ENCODE data around the gene VMP1. TPM values are rescaled to one million over a fixed set of nuclear protein-coding genes. Genes with fewer than 3 reads are reported as not detected.
"Not testable (repeated sequence)": the region's sequence is repeated elsewhere in the genome, so short reads cannot be mapped to it uniquely, and the experiment has no call there.

The VMP1 gene
- total RNA-seq, 1 experiment from 2014 or later = 236 TPM

DNA sequence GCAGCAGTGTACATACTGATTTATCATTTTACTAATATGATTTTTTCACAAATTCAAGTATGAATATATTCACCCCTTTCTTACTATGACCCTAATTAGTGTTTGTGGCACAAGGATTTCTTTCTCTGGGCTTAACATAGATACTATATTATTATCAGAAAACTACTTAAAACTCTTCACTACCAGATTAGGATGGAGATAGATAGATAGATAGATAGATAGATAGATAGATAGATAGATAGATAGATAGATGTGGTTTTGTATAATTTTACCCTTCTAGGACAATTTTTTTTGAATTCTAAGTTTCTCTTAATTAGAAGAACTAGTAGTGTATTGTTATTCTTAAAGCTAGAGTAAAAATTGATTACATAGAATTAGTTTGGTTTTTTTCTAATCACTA is 49.6 kb downstream of the VMP1 start:
- peaks cover 17% of the 10 kb centered on the region for H3K36me3 ChIP-seq (ENCODE audit: low read depth)
- H3F3A ChIP-seq (ENCODE audit: insufficient read depth, low read depth) = peaks cover 76% of the 10 kb centered on the region
- H3K4me2 ChIP-seq = peak overlapping the region; percentile 88
- H3K27ac ChIP-seq = peak overlapping the region; percentile 99
- H4K20me1 ChIP-seq (ENCODE audit: insufficient read depth) = no peaks in the 10 kb centered on the region
- H3K27me3 ChIP-seq (ENCODE audit: insufficient read depth, low read depth) = no peaks in the 10 kb centered on the region
- BruUV-seq (replicated peaks) = no TSS peak
- H2AFZ ChIP-seq = no peak overlapping the region
- DNase-seq = no peak
- no peaks in the 10 kb centered on the region; the same call in none of the 2 replicates for H3K9me3 ChIP-seq (ENCODE audit: insufficient read depth, low read depth)
- CTCF ChIA-PET = no interaction called here
- peaks cover 77% of the 10 kb centered on the region for H3K4me1 ChIP-seq (replicated peaks; ENCODE audit: insufficient read depth)
- intact Hi-C loops (cut with micrococcal nuclease; ENCODE audit: unreplicated experiment) = no loop called here
- peak overlapping the region; percentile 41 for H3K4me3 ChIP-seq
- H3K9me2 ChIP-seq (ENCODE audit: insufficient read depth) = no peaks in the 10 kb centered on the region
- TF ChIP-seq EZH2 (IDR thresholded peaks at IDR 0.05; ENCODE audit: low read depth) = no peak
- TF ChIP-seq, protein P1, sequence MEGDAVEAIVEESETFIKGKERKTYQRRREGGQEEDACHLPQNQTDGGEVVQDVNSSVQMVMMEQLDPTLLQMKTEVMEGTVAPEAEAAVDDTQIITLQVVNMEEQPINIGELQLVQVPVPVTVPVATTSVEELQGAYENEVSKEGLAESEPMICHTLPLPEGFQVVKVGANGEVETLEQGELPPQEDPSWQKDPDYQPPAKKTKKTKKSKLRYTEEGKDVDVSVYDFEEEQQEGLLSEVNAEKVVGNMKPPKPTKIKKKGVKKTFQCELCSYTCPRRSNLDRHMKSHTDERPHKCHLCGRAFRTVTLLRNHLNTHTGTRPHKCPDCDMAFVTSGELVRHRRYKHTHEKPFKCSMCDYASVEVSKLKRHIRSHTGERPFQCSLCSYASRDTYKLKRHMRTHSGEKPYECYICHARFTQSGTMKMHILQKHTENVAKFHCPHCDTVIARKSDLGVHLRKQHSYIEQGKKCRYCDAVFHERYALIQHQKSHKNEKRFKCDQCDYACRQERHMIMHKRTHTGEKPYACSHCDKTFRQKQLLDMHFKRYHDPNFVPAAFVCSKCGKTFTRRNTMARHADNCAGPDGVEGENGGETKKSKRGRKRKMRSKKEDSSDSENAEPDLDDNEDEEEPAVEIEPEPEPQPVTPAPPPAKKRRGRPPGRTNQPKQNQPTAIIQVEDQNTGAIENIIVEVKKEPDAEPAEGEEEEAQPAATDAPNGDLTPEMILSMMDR (conservative IDR thresholded peaks at IDR 0.05) = no peak
- peaks cover 63% of the 10 kb centered on the region for H3K79me2 ChIP-seq (ENCODE audit: low read depth)
- POLR2A ChIA-PET (ENCODE audit: unreplicated experiment) = interaction anchor here (0.7 to 0.8 kb wide), 2 partner anchors 26 to 88 kb away, joined by 6 read pairs; no protein-coding TSS in a partner anchor

DNA sequence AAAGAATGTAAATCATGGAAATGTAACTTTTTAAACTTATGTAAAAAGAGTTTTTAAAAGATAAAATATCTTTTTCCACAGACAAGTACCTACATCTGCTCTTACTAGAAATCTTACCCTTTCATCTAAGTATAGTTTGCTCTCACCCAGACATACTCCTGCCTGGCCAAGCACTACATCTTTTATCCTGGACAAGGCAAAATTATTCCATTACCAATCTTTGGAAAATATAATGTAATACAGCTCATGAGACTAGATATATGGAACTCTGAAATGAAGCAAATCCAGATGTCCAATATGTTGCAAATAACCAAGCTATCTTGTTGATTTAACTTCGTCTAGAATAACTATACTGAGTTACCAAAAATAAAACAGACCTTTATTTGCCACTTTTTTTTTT is 50.0 kb downstream of the VMP1 start:
- ChIA-PET CTCF (no interaction called here), POLR2A (ENCODE audit: unreplicated experiment) (interaction anchor here (0.7 to 0.8 kb wide), 2 partner anchors 26 to 87 kb away, joined by 6 read pairs; no protein-coding TSS in a partner anchor)
- no TSS peak for BruUV-seq (replicated peaks)
- Histone ChIP-seq H3K27ac (peak overlapping the region; percentile 99), H3K27me3 (ENCODE audit: insufficient read depth, low read depth) (no peaks in the 10 kb centered on the region), H3F3A (ENCODE audit: insufficient read depth, low read depth) (peaks cover 72% of the 10 kb centered on the region), H2AFZ (no peak overlapping the region), H3K9me3 (ENCODE audit: insufficient read depth, low read depth) (no peaks in the 10 kb centered on the region; the same call in none of the 2 replicates), H3K36me3 (ENCODE audit: low read depth) (peaks cover 18% of the 10 kb centered on the region), H3K9me2 (ENCODE audit: insufficient read depth) (no peaks in the 10 kb centered on the region), H3K4me3 (no peak overlapping the region), H3K4me2 (peak overlapping the region; percentile 88), H4K20me1 (ENCODE audit: insufficient read depth) (no peaks in the 10 kb centered on the region), H3K79me2 (ENCODE audit: low read depth) (peaks cover 63% of the 10 kb centered on the region), H3K4me1 (replicated peaks; ENCODE audit: insufficient read depth) (peaks cover 81% of the 10 kb centered on the region)
- intact Hi-C loops (cut with micrococcal nuclease; ENCODE audit: unreplicated experiment) = no loop called here
- DNase-seq = no peak
- TF ChIP-seq EZH2 (IDR thresholded peaks at IDR 0.05; ENCODE audit: low read depth) = no peak
- TF ChIP-seq, protein P1 (conservative IDR thresholded peaks at IDR 0.05) = no peak

DNA sequence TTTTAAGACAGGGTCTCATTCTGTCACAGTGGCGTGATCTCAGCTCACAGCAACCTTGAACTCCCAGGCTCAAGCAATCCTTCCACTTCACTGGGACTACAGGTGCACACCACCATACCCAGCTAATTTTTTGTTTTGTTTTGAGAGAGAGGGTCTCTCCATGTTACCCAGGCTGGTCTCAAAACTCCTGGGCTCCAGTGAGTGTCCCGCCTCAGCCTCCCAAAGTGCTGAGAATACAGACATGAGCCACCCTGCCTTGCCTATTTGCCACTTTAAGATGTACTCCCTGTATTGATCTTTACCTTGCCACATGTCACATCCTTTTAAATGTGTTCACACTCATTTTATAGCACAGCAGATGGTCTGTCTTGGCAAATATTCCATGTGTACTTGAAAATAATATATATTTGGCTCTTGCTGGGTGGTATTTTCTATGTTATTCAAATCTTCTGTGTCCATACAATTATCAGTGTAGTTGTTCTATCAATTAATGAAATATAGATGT is 50.5 kb downstream of the VMP1 start:
- H3K9me2 ChIP-seq (ENCODE audit: insufficient read depth) = no peaks in the 10 kb centered on the region
- H3K79me2 ChIP-seq (ENCODE audit: low read depth) = peaks cover 62% of the 10 kb centered on the region
- DNase-seq = no peak
- ChIA-PET POLR2A (ENCODE audit: unreplicated experiment) (interaction anchor here (0.8 kb wide), 1 partner anchor 25 kb away, joined by 6 read pairs; no protein-coding TSS in a partner anchor), CTCF (no interaction called here)
- no peak overlapping the region for H2AFZ ChIP-seq
- H3K4me1 ChIP-seq (replicated peaks; ENCODE audit: insufficient read depth) = peaks cover 84% of the 10 kb centered on the region
- H3K9me3 ChIP-seq (ENCODE audit: insufficient read depth, low read depth) = no peaks in the 10 kb centered on the region; the same call in none of the 2 replicates
- H3K36me3 ChIP-seq (ENCODE audit: low read depth) = peaks cover 18% of the 10 kb centered on the region
- H3K4me2 ChIP-seq = peak overlapping the region; percentile 30
- no peak overlapping the region for H3K4me3 ChIP-seq
- BruUV-seq (replicated peaks) = no TSS peak
- no peaks in the 10 kb centered on the region for H4K20me1 ChIP-seq (ENCODE audit: insufficient read depth)
- TF ChIP-seq, protein P1 (conservative IDR thresholded peaks at IDR 0.05) = no peak
- no peak for TF ChIP-seq EZH2 (IDR thresholded peaks at IDR 0.05; ENCODE audit: low read depth)
- intact Hi-C loops (cut with micrococcal nuclease; ENCODE audit: unreplicated experiment) = no loop called here
- no peaks in the 10 kb centered on the region for H3K27me3 ChIP-seq (ENCODE audit: insufficient read depth, low read depth)
- H3K27ac ChIP-seq = peak overlapping the region; percentile 99
- peaks cover 71% of the 10 kb centered on the region for H3F3A ChIP-seq (ENCODE audit: insufficient read depth, low read depth)

DNA sequence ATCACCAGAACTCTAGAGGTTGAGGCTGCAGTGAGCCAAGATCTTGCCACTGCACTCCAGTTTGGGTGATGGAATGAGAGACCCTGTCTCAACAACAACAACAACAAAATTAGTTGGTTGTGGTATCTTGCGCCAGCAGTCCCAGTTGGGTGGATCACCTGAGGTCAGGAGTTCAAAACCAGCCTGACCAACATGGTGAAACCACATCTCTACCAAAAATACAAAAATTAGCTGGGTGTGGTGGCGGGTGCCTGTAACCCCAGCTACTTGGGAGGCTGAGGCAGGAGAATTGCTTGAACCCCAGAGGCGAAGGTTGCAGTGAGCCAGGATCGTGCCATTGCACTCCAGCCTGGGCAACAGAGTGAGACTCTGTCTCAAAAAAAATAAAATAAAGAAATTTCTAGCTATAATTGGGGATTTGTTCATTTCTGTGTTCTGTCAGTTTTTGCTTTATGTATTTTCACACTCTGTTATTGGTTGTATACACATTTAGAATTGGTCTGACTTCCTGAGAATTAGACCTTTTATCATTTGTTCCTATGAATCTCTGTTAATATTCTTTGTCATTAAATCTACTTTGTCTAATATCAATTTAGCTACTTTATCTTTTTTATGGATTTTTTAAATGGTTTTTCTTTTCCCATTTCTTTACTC is 51.7 kb downstream of the VMP1 start:
- POLR2A ChIA-PET (ENCODE audit: unreplicated experiment) = interaction anchor here (0.6 to 0.7 kb wide), 3 partner anchors 24 to 84 kb away, joined by 3 to 7 read pairs (median 5); no protein-coding TSS in a partner anchor
- peaks cover 59% of the 10 kb centered on the region for H3K79me2 ChIP-seq (ENCODE audit: low read depth)
- CTCF ChIA-PET = not testable (repeated sequence)

More for the DNA sequence above, 51.7 kb downstream of the VMP1 start:
- H3K4me3 ChIP-seq; DNase-seq; H4K20me1 ChIP-seq (ENCODE audit: insufficient read depth); H3K9me3 ChIP-seq (ENCODE audit: insufficient read depth, low read depth); BruUV-seq (replicated peaks); intact Hi-C loops (cut with micrococcal nuclease; ENCODE audit: unreplicated experiment); H3K4me2 ChIP-seq; H3K27me3 ChIP-seq (ENCODE audit: insufficient read depth, low read depth); H3K9me2 ChIP-seq (ENCODE audit: insufficient read depth); H2AFZ ChIP-seq: not testable (repeated sequence)
- peak overlapping the region; percentile 99 for H3K27ac ChIP-seq
- peaks cover 63% of the 10 kb centered on the region for H3F3A ChIP-seq (ENCODE audit: insufficient read depth, low read depth)
- H3K36me3 ChIP-seq (ENCODE audit: low read depth) = peaks cover 18% of the 10 kb centered on the region
- H3K4me1 ChIP-seq (replicated peaks; ENCODE audit: insufficient read depth) = peaks cover 85% of the 10 kb centered on the region

Data from PC-9 (cell line).